ENCODE results near the gene PRIMPOL. TPM values are rescaled to one million over a fixed set of nuclear protein-coding genes. Genes with fewer than 3 reads are reported as not detected.
A peak's percentile ranks its signal among the peaks of the same experiment; 100 is the strongest.
"Not testable (repeated sequence)": the region's sequence is repeated elsewhere in the genome, so short reads cannot be mapped to it uniquely, and the experiment has no call there.

Gene PRIMPOL
- 13.1 and 15.2 TPM in 2 replicates for total RNA-seq (2012; rRNA removed)

DNA sequence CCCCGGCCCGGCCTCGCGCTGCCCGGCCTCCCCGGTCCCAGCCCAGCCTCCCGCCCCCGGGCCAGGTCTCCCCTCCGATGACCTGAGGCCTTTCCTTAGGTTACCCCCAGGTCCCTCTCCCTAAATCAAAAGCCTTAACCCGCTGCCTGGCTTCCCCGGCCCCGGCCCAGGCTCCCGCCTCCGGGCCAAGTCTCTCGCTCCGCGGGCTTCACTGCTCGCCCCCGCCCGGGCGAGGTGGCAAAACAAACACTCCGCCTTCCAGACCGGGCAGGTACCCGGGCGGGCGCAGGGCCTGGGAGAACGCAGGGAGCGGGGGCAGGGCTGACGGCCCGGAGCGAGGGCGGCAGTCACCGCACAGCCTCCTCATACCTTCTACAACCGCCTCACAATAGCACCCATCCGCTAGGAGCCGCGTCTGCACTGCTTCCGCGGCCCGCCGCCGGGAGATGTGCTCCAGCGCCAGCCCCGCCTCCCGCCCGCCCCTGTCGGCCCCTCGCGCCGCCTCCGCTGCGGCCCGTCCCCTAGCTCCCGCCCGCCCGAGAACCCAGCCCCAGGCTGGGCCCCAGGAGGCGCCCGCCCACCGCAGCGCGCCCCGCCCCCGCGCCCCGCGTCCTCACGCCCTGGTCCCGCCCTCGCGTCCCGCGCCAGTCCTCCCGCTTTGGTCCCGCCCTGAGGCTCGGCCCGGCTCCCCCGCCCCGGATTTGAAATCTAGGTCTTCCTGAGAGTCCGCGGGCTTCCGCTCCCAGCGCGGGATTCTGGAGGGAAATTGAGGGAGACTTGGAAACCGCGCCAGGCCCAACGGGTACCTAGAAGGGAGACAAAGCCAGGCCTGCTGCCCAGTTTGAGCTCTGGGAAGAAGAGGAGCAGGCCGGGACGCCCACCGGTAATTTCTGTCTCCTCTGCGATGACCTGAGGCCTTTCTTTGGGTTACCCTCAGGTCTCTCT, at the start of gene PRIMPOL, which contains the start of gene CASP3:
Gene PRIMPOL, plus strand, starts transcription at position 713 of the 945 bp plus-strand sequence. CDS start 7,403 bp downstream, outside the sequence.
Gene CASP3, minus strand, starts transcription at position 422 of the 945 bp plus-strand sequence. CDS start 10,994 bp downstream, outside the sequence.
- Histone ChIP-seq H3K36me3 (ENCODE audit: insufficient read depth, low read length) (peaks cover 13% of the 10 kb centered on the region), H3K4me2 (ENCODE audit: low read length) (peak within 1 kb of the TSS; percentile 98), H3K9ac (ENCODE audit: low read depth, low read length) (peak within 1 kb of the TSS; percentile 95), H3K4me1 (ENCODE audit: control insufficient read depth, insufficient read depth, low read length) (peaks cover 48% of the 10 kb centered on the region), H3K9me3 (replicated peaks; ENCODE audit: low read length) (no peaks in the 10 kb centered on the region), H3K27me3 (ENCODE audit: control insufficient read depth, insufficient read depth, low read length) (no peaks in the 10 kb centered on the region), H3K4me3 (ENCODE audit: low read length) (peak within 1 kb of the TSS; percentile 82)

DNA sequence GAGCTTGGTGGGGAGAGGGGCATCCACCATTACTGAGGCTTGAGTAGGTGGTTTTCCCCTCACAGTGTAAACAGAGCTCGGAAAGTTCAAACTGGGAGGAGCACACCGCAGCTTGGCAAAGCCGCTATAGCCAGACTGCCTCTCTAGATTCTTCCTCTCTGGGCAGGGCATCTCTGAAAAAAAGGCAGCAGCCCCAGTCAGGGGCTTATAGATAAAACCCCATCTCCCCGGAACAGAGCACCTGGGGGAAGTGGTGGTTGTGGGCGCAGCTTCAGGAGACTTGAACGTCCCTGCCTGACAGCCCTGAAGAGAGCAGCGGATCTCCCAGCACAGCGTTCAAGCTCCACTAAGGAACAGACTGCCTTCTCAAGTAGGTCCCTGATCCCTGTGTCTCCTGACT, 48.6 kb upstream of the PRIMPOL start:
- peaks cover 15% of the 10 kb centered on the region for H3K4me1 ChIP-seq (ENCODE audit: control insufficient read depth, insufficient read depth, low read length)
- H3K27me3 ChIP-seq (ENCODE audit: control insufficient read depth, insufficient read depth, low read length); H3K9me3 ChIP-seq (replicated peaks; ENCODE audit: low read length); H3K36me3 ChIP-seq (ENCODE audit: insufficient read depth, low read length); H3K4me2 ChIP-seq (ENCODE audit: low read length); H3K9ac ChIP-seq (ENCODE audit: low read depth, low read length); H3K4me3 ChIP-seq (ENCODE audit: low read length): not testable (repeated sequence)

DNA sequence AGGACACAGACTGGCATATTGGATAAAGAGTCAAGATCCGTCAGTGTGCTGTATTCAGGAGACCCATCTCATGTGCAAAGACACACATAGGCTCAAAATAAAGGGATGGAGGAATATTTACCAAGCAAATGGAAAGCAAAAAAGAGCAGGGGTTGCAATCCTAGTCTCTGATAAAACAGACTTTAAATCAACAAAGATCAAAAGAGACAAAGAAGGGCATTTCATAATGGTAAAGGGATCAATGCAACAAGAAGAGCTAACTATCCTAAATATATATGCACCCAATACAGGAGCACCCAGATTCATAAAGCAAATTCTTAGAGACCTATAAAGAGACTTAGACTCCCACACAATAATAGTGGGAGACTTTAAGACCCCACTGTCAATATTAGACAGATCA, 46.7 kb upstream of the PRIMPOL start:
- not testable (repeated sequence) for H3K27me3 ChIP-seq (ENCODE audit: control insufficient read depth, insufficient read depth, low read length); H3K36me3 ChIP-seq (ENCODE audit: insufficient read depth, low read length); H3K4me2 ChIP-seq (ENCODE audit: low read length); H3K9ac ChIP-seq (ENCODE audit: low read depth, low read length); H3K9me3 ChIP-seq (replicated peaks; ENCODE audit: low read length); H3K4me3 ChIP-seq (ENCODE audit: low read length)
- peaks cover 15% of the 10 kb centered on the region for H3K4me1 ChIP-seq (ENCODE audit: control insufficient read depth, insufficient read depth, low read length)

DNA sequence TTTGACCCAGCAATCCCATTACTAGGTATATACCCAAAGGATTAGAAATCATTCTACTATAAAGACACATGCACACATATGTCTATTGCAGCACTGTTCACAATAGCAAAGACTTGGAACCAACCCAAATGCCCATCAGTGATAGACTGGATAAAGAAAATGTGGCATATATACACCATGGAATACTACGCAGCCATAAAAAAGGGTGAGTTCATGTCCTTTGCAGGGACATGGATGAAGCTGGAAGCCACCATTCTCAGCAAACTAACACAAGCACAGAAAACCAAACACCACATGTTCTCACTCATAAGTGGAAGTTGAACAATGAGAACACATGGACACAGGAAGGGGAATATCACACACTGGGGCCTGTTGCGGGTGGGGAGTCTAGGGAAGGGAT, 42.1 kb upstream of the PRIMPOL start:
- not testable (repeated sequence) for H3K4me2 ChIP-seq (ENCODE audit: low read length); H3K27me3 ChIP-seq (ENCODE audit: control insufficient read depth, insufficient read depth, low read length); H3K9ac ChIP-seq (ENCODE audit: low read depth, low read length); H3K4me3 ChIP-seq (ENCODE audit: low read length); H3K4me1 ChIP-seq (ENCODE audit: control insufficient read depth, insufficient read depth, low read length); H3K9me3 ChIP-seq (replicated peaks; ENCODE audit: low read length); H3K36me3 ChIP-seq (ENCODE audit: insufficient read depth, low read length)

- Histone ChIP-seq H3K4me2 (ENCODE audit: low read length) (no peak overlapping the region), H3K9ac (ENCODE audit: low read depth, low read length) (no peak overlapping the region), H3K9me3 (replicated peaks; ENCODE audit: low read length) (no peaks in the 10 kb centered on the region), H3K27me3 (ENCODE audit: control insufficient read depth, insufficient read depth, low read length) (no peaks in the 10 kb centered on the region), H3K36me3 (ENCODE audit: insufficient read depth, low read length) (no peaks in the 10 kb centered on the region), H3K4me1 (ENCODE audit: control insufficient read depth, insufficient read depth, low read length) (no peaks in the 10 kb centered on the region), H3K4me3 (ENCODE audit: low read length) (no peak overlapping the region)
Measured at GRCh38 chr4:184612074-184612473, 37.5 kb upstream of the PRIMPOL start.

DNA sequence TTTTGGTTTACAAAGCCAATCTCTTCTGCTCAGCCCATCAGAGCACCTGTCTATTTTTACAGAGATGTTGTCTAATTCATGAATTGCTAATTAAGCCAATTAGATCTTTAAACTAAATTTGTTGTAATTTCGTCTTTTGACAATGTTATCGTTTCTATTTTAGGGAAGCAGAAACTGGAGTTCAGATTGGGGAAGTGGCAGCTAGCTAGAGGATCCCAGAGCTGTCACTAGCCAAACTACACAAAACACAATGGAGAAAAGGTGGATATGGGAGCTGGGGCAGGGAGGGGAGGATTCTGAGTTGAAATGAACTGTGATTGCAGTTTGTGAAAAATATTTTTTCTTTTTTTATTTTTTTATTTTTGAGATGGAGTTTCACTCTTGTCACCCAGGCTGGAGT, 36.1 kb upstream of the PRIMPOL start:
- no peak overlapping the region for H3K9ac ChIP-seq (ENCODE audit: low read depth, low read length)
- H3K4me1 ChIP-seq (ENCODE audit: control insufficient read depth, insufficient read depth, low read length), result no peaks in the 10 kb centered on the region

DNA sequence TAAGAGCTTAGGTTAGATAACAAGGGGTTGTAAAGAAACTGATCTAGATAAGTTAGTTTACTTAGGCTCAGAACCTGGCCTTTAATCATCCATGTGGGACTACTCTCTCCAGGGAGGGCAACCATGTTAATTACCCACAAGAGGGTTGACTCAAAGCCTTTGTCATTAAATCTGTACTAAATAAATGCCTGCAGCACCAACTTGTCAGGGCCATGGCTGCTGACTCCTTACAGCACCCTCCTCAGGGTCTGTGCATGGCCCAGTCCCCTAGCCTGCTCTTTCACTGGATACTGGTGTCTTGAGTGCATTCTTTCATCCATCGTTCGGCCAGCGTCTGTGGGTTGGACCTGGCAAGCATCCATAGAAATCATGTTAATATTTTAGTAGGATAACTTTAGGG, 35.0 kb upstream of the PRIMPOL start:
- H3K9me3 ChIP-seq (replicated peaks; ENCODE audit: low read length), result no peaks in the 10 kb centered on the region
- H3K4me3 ChIP-seq (ENCODE audit: low read length), result no peak overlapping the region
- no peaks in the 10 kb centered on the region for H3K4me1 ChIP-seq (ENCODE audit: control insufficient read depth, insufficient read depth, low read length)
- H3K27me3 ChIP-seq (ENCODE audit: control insufficient read depth, insufficient read depth, low read length), result no peaks in the 10 kb centered on the region
- H3K36me3 ChIP-seq (ENCODE audit: insufficient read depth, low read length), result no peaks in the 10 kb centered on the region
- no peak overlapping the region for H3K4me2 ChIP-seq (ENCODE audit: low read length)
- H3K9ac ChIP-seq (ENCODE audit: low read depth, low read length), result no peak overlapping the region

More for the DNA sequence above, 36.1 kb upstream of the PRIMPOL start:
- H3K4me2 ChIP-seq (ENCODE audit: low read length), result no peak overlapping the region
- H3K9me3 ChIP-seq (replicated peaks; ENCODE audit: low read length), result no peaks in the 10 kb centered on the region
- no peaks in the 10 kb centered on the region for H3K27me3 ChIP-seq (ENCODE audit: control insufficient read depth, insufficient read depth, low read length)
- no peaks in the 10 kb centered on the region for H3K36me3 ChIP-seq (ENCODE audit: insufficient read depth, low read length)
- no peak overlapping the region for H3K4me3 ChIP-seq (ENCODE audit: low read length)

- not testable (repeated sequence) for H3K4me1 ChIP-seq (ENCODE audit: control insufficient read depth, insufficient read depth, low read length); H3K36me3 ChIP-seq (ENCODE audit: insufficient read depth, low read length); H3K27me3 ChIP-seq (ENCODE audit: control insufficient read depth, insufficient read depth, low read length); H3K4me3 ChIP-seq (ENCODE audit: low read length); H3K9ac ChIP-seq (ENCODE audit: low read depth, low read length); H3K9me3 ChIP-seq (replicated peaks; ENCODE audit: low read length); H3K4me2 ChIP-seq (ENCODE audit: low read length)
Measured at GRCh38 chr4:184616168-184616567, 33.4 kb upstream of the PRIMPOL start.

- H3K36me3 ChIP-seq (ENCODE audit: insufficient read depth, low read length), result no peaks in the 10 kb centered on the region
- H3K4me3 ChIP-seq (ENCODE audit: low read length), result no peak overlapping the region
- H3K9ac ChIP-seq (ENCODE audit: low read depth, low read length), result no peak overlapping the region
- no peaks in the 10 kb centered on the region for H3K4me1 ChIP-seq (ENCODE audit: control insufficient read depth, insufficient read depth, low read length)
- H3K4me2 ChIP-seq (ENCODE audit: low read length), result no peak overlapping the region
- H3K27me3 ChIP-seq (ENCODE audit: control insufficient read depth, insufficient read depth, low read length), result no peaks in the 10 kb centered on the region
- no peaks in the 10 kb centered on the region for H3K9me3 ChIP-seq (replicated peaks; ENCODE audit: low read length)
Measured at GRCh38 chr4:184616633-184617551, 32.6 kb upstream of the PRIMPOL start.

DNA sequence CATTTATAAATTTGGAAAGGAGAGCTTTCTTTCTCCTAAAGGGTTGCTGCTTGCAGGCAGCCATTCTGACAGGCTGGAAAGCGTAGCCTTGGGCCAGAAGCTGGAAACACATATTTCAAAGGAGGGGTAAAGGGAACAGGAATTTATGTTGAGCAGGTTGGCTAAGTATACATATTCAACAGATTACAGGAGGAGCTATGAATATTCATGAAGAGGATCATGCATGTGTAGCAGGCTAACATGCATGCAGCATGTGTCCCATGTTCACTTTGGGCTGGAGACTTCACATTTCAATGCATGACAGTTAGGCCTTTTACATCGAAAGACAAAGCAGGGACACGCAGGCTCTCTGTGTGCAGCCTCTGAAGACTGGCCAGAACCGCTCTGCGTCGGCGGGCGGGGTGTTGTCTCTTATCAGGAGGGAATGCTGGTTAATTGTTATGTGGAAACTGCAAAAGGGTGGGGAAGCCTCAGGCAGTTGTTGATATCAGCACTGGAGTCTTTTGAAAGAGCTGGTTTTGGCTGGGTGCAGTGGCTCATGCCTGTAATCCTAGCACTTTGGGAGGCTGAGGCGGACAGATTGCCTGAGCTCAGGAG, 31.8 kb upstream of the PRIMPOL start:
- Histone ChIP-seq H3K27me3 (ENCODE audit: control insufficient read depth, insufficient read depth, low read length) (no peaks in the 10 kb centered on the region), H3K9me3 (replicated peaks; ENCODE audit: low read length) (no peaks in the 10 kb centered on the region), H3K9ac (ENCODE audit: low read depth, low read length) (no peak overlapping the region)

GRCh38 chr4:184620212-184620867, 29.2 kb upstream of the PRIMPOL start:
- no peaks in the 10 kb centered on the region for H3K27me3 ChIP-seq (ENCODE audit: control insufficient read depth, insufficient read depth, low read length)
- H3K4me3 ChIP-seq (ENCODE audit: low read length), result no peak overlapping the region
- H3K4me2 ChIP-seq (ENCODE audit: low read length), result no peak overlapping the region
- no peaks in the 10 kb centered on the region for H3K36me3 ChIP-seq (ENCODE audit: insufficient read depth, low read length)
- H3K9ac ChIP-seq (ENCODE audit: low read depth, low read length), result no peak overlapping the region
- no peaks in the 10 kb centered on the region for H3K4me1 ChIP-seq (ENCODE audit: control insufficient read depth, insufficient read depth, low read length)
- no peaks in the 10 kb centered on the region for H3K9me3 ChIP-seq (replicated peaks; ENCODE audit: low read length)

More for the DNA sequence above, 31.8 kb upstream of the PRIMPOL start:
- no peak overlapping the region for H3K4me3 ChIP-seq (ENCODE audit: low read length)
- H3K4me2 ChIP-seq (ENCODE audit: low read length), result no peak overlapping the region
- H3K36me3 ChIP-seq (ENCODE audit: insufficient read depth, low read length), result no peaks in the 10 kb centered on the region
- H3K4me1 ChIP-seq (ENCODE audit: control insufficient read depth, insufficient read depth, low read length), result no peaks in the 10 kb centered on the region
